ENCODE measurements around the gene NSD1.

- TF ChIP-seq CTCF (IDR thresholded peaks at IDR 0.05; ENCODE audit: low read depth, low read length, poor library complexity, severe bottlenecking) (no peak), EZH2phosphoT487 (IDR thresholded peaks at IDR 0.05; ENCODE audit: borderline replicate concordance, low read length) (no peak)
These were observed 135.8 kb downstream of the NSD1 start for GRCh38 chr5:177269232-177269895.

Measured in DOHH2 (cell line).